ENCODE results near the gene SLC45A2. TPM values are rescaled to one million over a fixed set of nuclear protein-coding genes. Genes with fewer than 3 reads are reported as not detected.

The SLC45A2 gene
- total and polyA plus RNA-seq, 2 of the 8 experiments (the other 6 are each of a cell fraction or from before 2014, with no cell fraction given), result 0.09 TPM; not detected in 1

- H3K79me2 ChIP-seq (ENCODE audit: control insufficient read depth in 1 of 2, insufficient read depth in 2 of 2, low read length in 2 of 2), result no peaks in the 10 kb centered on the region
- H3K14ac ChIP-seq (ENCODE audit: insufficient read length), result no peak overlapping the region
- DNase-seq (ENCODE audit: low read depth in 1 of 2, low spot score in 2 of 2) (no peak), FAIRE-seq (no peak)
- no peak overlapping the region for H3K4ac ChIP-seq (replicated peaks; ENCODE audit: insufficient read length, low read depth, low read length)
- H3K23ac ChIP-seq (ENCODE audit: insufficient read length), result no peak overlapping the region
- no peak overlapping the region for H3K27ac ChIP-seq (ENCODE audit: low read depth, low read length)
- H2BK5ac ChIP-seq (ENCODE audit: low read depth, low read length), result no peak overlapping the region
- no peak overlapping the region for H3K18ac ChIP-seq (ENCODE audit: extremely low read depth, low read length)
- H2BK12ac ChIP-seq (ENCODE audit: low read depth, low read length), result no peak overlapping the region
- no peak overlapping the region for H3K56ac ChIP-seq (replicated peaks; ENCODE audit: insufficient read length, low read depth, low read length)
- WGBS, 2 experiments (ENCODE audit: extremely low coverage in 1 of 2, insufficient coverage in 1 of 2, insufficient read length in 1 of 2, insufficient replicate concordance in 2 of 2, low coverage in 1 of 2, low lambda C conversion rate in 2 of 2, missing lambda C conversion rate in 1 of 2), result 92% methylated on average over 2 of the region's 2 CpGs; no CpG with 5 or more reads in 1 of the 2 experiments
- H2BK15ac ChIP-seq (ENCODE audit: low read length), result no peak overlapping the region
- H3K9ac ChIP-seq (replicated peaks in 1 of 4; ENCODE audit: extremely low read depth in 1 of 4, low read depth in 3 of 4, low read length in 3 of 4), result no peak overlapping the region
- peaks cover 0 to 4% (median 0%) of the 10 kb centered on the region in 4 experiments; a peak in 1 of 8 replicates for H3K36me3 ChIP-seq (ENCODE audit: control insufficient read depth in 2 of 4, insufficient read depth in 4 of 4, low read length in 3 of 4)
- no peaks in the 10 kb centered on the region for H3K27me3 ChIP-seq (replicated peaks in 1 of 4; ENCODE audit: control insufficient read depth in 3 of 4, extremely low read depth in 1 of 4, insufficient read depth in 3 of 4, low read length in 3 of 4)
- H3K4me3 ChIP-seq (ENCODE audit: extremely low read depth in 1 of 4, insufficient read depth in 2 of 4, low read depth in 3 of 4, low read length in 4 of 4), result no peak overlapping the region
- no peak overlapping the region for H4K5ac ChIP-seq (ENCODE audit: insufficient read length, low read depth, low read length)
- no peak overlapping the region for H4K91ac ChIP-seq (replicated peaks; ENCODE audit: insufficient read length, low read length)
- H3K23me2 ChIP-seq (ENCODE audit: low read depth, low read length), result peaks cover 2% of the 10 kb centered on the region; the same call in 1 of the 2 replicates
- no peak overlapping the region for H2AK5ac ChIP-seq (ENCODE audit: low read depth, low read length)
- no peak overlapping the region for H2BK120ac ChIP-seq (replicated peaks; ENCODE audit: low read depth, low read length)
- no peak overlapping the region for H4K8ac ChIP-seq (ENCODE audit: extremely low read depth, insufficient read depth, low read length)
- TF ChIP-seq HDAC6 (IDR thresholded peaks at IDR 0.05; ENCODE audit: low read depth, low read length) (no peak), SUZ12 (IDR thresholded peaks at IDR 0.05; ENCODE audit: low read length) (no peak), TEAD4 (IDR thresholded peaks at IDR 0.05; ENCODE audit: low read depth, low read length) (no peak), CTCF (IDR thresholded peaks at IDR 0.05; ENCODE audit: control extremely low read depth in 1 of 3, insufficient read depth in 1 of 3, low read depth in 1 of 3, low read length in 3 of 3) (no peak), KDM4A (IDR thresholded peaks at IDR 0.05; ENCODE audit: low read depth, low read length, severe bottlenecking) (no peak), CEBPB (IDR thresholded peaks at IDR 0.05; ENCODE audit: low read depth, low read length) (no peak)
- no peak overlapping the region for H2AFZ ChIP-seq (ENCODE audit: low read length)
- ChIA-PET POLR2A (ENCODE audit: partially characterized antibody) (interaction anchor here (1.5 kb wide), 1 partner anchor 11 kb away, joined by 4 read pairs; no protein-coding TSS in a partner anchor), CTCF (ENCODE audit: partially characterized antibody) (interaction anchor here (0.9 to 3.6 kb wide), 10 partner anchors 14 to 699 kb away, joined by 3 to 22 read pairs (median 6); partner anchors contain the start of gene RXFP3)
- H3K4me2 ChIP-seq (ENCODE audit: insufficient read depth in 1 of 2, low read depth in 2 of 2, low read length in 2 of 2), result no peak overlapping the region
- no peaks in the 10 kb centered on the region for H3K79me1 ChIP-seq (ENCODE audit: low read depth, low read length)
- H4K20me1 ChIP-seq (replicated peaks in 1 of 2; ENCODE audit: control insufficient read depth in 1 of 2, insufficient read depth in 2 of 2, low read length in 2 of 2), result no peaks in the 10 kb centered on the region
- no peak overlapping the region for H2BK20ac ChIP-seq (ENCODE audit: low read length)
- H3K4me1 ChIP-seq (replicated peaks in 1 of 4; ENCODE audit: control insufficient read depth in 3 of 4, insufficient read depth in 4 of 4, low read length in 3 of 4), result no peaks in the 10 kb centered on the region
- no peaks in the 10 kb centered on the region for H3K9me3 ChIP-seq (ENCODE audit: insufficient read depth in 2 of 2, low read depth in 1 of 2, low read length in 1 of 2)
These were observed 11.4 kb upstream of the SLC45A2 start for GRCh38 chr5:33995865-33996264.
